ENCODE results near the gene NDUFA9. TPM values are rescaled to one million over a fixed set of nuclear protein-coding genes. Genes with fewer than 3 reads are reported as not detected.

NDUFA9 gene
- total and polyA plus RNA-seq, 2 donors = 56.6 to 129 TPM

GRCh38 chr12:4621511-4621910 lies 27.4 kb upstream of the NDUFA9 start:
- Histone ChIP-seq H3K27me3 (ENCODE audit: control insufficient read depth in 2 of 2, insufficient read depth in 1 of 2, low read length in 1 of 2) (peaks cover under 1 to 5% of the 10 kb centered on the region in 2 donors), H3K4me1 (ENCODE audit: control insufficient read depth in 2 of 2, insufficient read depth in 2 of 2, low read length in 2 of 2) (no peaks in the 10 kb centered on the region), H3K9me3 (ENCODE audit: control insufficient read depth in 2 of 2, insufficient read depth in 1 of 2, low read length in 1 of 2) (no peaks in the 10 kb centered on the region), H3K4me3 (ENCODE audit: low read length in 2 of 2) (no peak overlapping the region), H3K36me3 (ENCODE audit: control insufficient read depth in 2 of 2, insufficient read depth in 2 of 2, low read length in 1 of 2) (no peaks in the 10 kb centered on the region), H3K27ac (ENCODE audit: low read depth in 1 of 2, low read length in 1 of 2) (no peak overlapping the region)
- DNase-seq (ENCODE audit: low read depth in 6 of 9, low spot score in 9 of 9) = no peak
- 97% methylated on average over 3 of the region's 3 CpGs for WGBS

DNA sequence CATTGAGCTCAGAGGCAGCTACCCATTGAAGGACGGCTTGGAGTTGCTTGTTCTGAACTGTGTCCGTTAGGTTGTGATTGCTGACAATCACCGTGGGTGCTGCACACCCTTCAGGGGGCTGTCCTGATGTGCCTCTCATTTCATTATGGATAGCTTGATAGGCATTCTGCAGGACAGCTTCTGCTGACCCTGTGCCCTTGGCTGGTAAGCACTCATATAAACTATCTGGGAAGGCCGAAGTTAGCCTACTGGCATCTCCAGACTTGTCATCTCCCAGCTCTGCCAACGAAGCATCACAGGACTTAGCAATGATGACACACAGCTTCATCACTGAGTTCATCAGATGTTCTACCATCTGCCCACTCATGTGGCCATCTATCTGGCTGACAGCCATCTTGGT lies 22.4 kb upstream of the NDUFA9 start:
- Histone ChIP-seq H3K4me3 (ENCODE audit: low read length in 2 of 2) (no peak overlapping the region), H3K9me3 (ENCODE audit: control insufficient read depth in 2 of 2, insufficient read depth in 1 of 2, low read length in 1 of 2) (no peaks in the 10 kb centered on the region), H3K4me1 (ENCODE audit: control insufficient read depth in 2 of 2, insufficient read depth in 2 of 2, low read length in 2 of 2) (no peaks in the 10 kb centered on the region), H3K27me3 (ENCODE audit: control insufficient read depth in 2 of 2, insufficient read depth in 1 of 2, low read length in 1 of 2) (peaks cover 3 to 7% of the 10 kb centered on the region in 2 donors), H3K36me3 (ENCODE audit: control insufficient read depth in 2 of 2, insufficient read depth in 2 of 2, low read length in 1 of 2) (no peaks in the 10 kb centered on the region), H3K27ac (ENCODE audit: low read depth in 1 of 2, low read length in 1 of 2) (no peak overlapping the region)
- no peak for DNase-seq (ENCODE audit: low read depth in 6 of 9, low spot score in 9 of 9)
- 94% methylated on average over 5 of the region's 5 CpGs for WGBS

- H3K4me3 ChIP-seq (ENCODE audit: low read length in 2 of 2) = no peak overlapping the region
- no peak for DNase-seq (ENCODE audit: low read depth in 6 of 9, low spot score in 9 of 9)
- no peaks in the 10 kb centered on the region for H3K4me1 ChIP-seq (ENCODE audit: control insufficient read depth in 2 of 2, insufficient read depth in 2 of 2, low read length in 2 of 2)
- H3K27ac ChIP-seq (ENCODE audit: low read depth in 1 of 2, low read length in 1 of 2) = no peak overlapping the region
- H3K9me3 ChIP-seq (ENCODE audit: control insufficient read depth in 2 of 2, insufficient read depth in 1 of 2, low read length in 1 of 2) = no peaks in the 10 kb centered on the region
- peaks cover 3 to 7% of the 10 kb centered on the region in 2 donors for H3K27me3 ChIP-seq (ENCODE audit: control insufficient read depth in 2 of 2, insufficient read depth in 1 of 2, low read length in 1 of 2)
- WGBS = 97% methylated on average over 10 of the region's 10 CpGs
- H3K36me3 ChIP-seq (ENCODE audit: control insufficient read depth in 2 of 2, insufficient read depth in 2 of 2, low read length in 1 of 2) = no peaks in the 10 kb centered on the region
These were observed 20.5 kb upstream of the NDUFA9 start for GRCh38 chr12:4628406-4628805.

DNA sequence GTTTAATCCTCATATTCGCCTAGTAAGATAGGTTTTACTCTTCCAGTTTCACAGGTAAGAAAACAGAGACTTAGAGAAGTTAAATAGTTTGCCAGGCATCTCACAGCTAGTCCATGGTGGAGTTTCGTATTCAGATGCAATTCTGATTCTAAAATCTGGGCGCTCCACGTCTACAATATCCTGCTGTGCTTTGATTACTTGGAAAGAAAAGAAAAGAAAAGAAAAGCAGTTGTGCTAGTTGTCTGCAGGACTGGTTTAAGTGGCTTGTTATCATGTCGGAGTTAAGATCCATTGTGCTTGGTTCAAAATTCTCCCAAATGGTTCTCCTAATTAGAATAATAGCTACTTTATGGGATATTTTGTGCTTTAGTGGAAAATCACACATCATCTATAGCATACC lies 18.7 kb upstream of the NDUFA9 start:
- no peak overlapping the region for H3K27ac ChIP-seq (ENCODE audit: low read depth in 1 of 2, low read length in 1 of 2)
- DNase-seq (ENCODE audit: low read depth in 6 of 9, low spot score in 9 of 9) = no peak
- H3K4me3 ChIP-seq (ENCODE audit: low read length in 2 of 2) = no peak overlapping the region
- peaks cover 3 to 7% of the 10 kb centered on the region in 2 donors for H3K27me3 ChIP-seq (ENCODE audit: control insufficient read depth in 2 of 2, insufficient read depth in 1 of 2, low read length in 1 of 2)
- H3K9me3 ChIP-seq (ENCODE audit: control insufficient read depth in 2 of 2, insufficient read depth in 1 of 2, low read length in 1 of 2) = no peaks in the 10 kb centered on the region
- H3K36me3 ChIP-seq (ENCODE audit: control insufficient read depth in 2 of 2, insufficient read depth in 2 of 2, low read length in 1 of 2) = no peaks in the 10 kb centered on the region
- no peaks in the 10 kb centered on the region for H3K4me1 ChIP-seq (ENCODE audit: control insufficient read depth in 2 of 2, insufficient read depth in 2 of 2, low read length in 2 of 2)
- 93% methylated on average over 5 of the region's 5 CpGs for WGBS

- no peak for DNase-seq (ENCODE audit: low read depth in 6 of 9, low spot score in 9 of 9)
- Histone ChIP-seq H3K27me3 (ENCODE audit: control insufficient read depth in 2 of 2, insufficient read depth in 1 of 2, low read length in 1 of 2) (no peaks in the 10 kb centered on the region), H3K9me3 (ENCODE audit: control insufficient read depth in 2 of 2, insufficient read depth in 1 of 2, low read length in 1 of 2) (no peaks in the 10 kb centered on the region), H3K36me3 (ENCODE audit: control insufficient read depth in 2 of 2, insufficient read depth in 2 of 2, low read length in 1 of 2) (no peaks in the 10 kb centered on the region), H3K4me1 (ENCODE audit: control insufficient read depth in 2 of 2, insufficient read depth in 2 of 2, low read length in 2 of 2) (peaks cover 5 to 6% of the 10 kb centered on the region in 2 donors), H3K27ac (ENCODE audit: low read depth in 1 of 2, low read length in 1 of 2) (no peak overlapping the region), H3K4me3 (ENCODE audit: low read length in 2 of 2) (no peak overlapping the region)
- 95% methylated on average over 6 of the region's 6 CpGs for WGBS
These were observed 5.2 kb upstream of the NDUFA9 start for GRCh38 chr12:4643747-4644146.

GRCh38 chr12:4645023-4645422 lies 3.9 kb upstream of the NDUFA9 start:
- Histone ChIP-seq H3K4me3 (ENCODE audit: low read length in 2 of 2) (no peak overlapping the region), H3K4me1 (ENCODE audit: control insufficient read depth in 2 of 2, insufficient read depth in 2 of 2, low read length in 2 of 2) (peaks cover 5 to 7% of the 10 kb centered on the region in 2 donors), H3K27me3 (ENCODE audit: control insufficient read depth in 2 of 2, insufficient read depth in 1 of 2, low read length in 1 of 2) (no peaks in the 10 kb centered on the region), H3K27ac (ENCODE audit: low read depth in 1 of 2, low read length in 1 of 2) (no peak overlapping the region), H3K9me3 (ENCODE audit: control insufficient read depth in 2 of 2, insufficient read depth in 1 of 2, low read length in 1 of 2) (no peaks in the 10 kb centered on the region), H3K36me3 (ENCODE audit: control insufficient read depth in 2 of 2, insufficient read depth in 2 of 2, low read length in 1 of 2) (no peaks in the 10 kb centered on the region)
- DNase-seq (ENCODE audit: low read depth in 6 of 9, low spot score in 9 of 9) = no peak
- WGBS = 100% methylated on average over 1 of the region's 1 CpG

GRCh38 chr12:4648104-4648500 lies 812 bp upstream of the NDUFA9 start:
- Histone ChIP-seq H3K9me3 (ENCODE audit: control insufficient read depth in 2 of 2, insufficient read depth in 1 of 2, low read length in 1 of 2) (no peaks in the 10 kb centered on the region), H3K27ac (ENCODE audit: low read depth in 1 of 2, low read length in 1 of 2) (peak overlapping the region; percentile 65 to 89), H3K36me3 (ENCODE audit: control insufficient read depth in 2 of 2, insufficient read depth in 2 of 2, low read length in 1 of 2) (no peaks in the 10 kb centered on the region), H3K4me1 (ENCODE audit: control insufficient read depth in 2 of 2, insufficient read depth in 2 of 2, low read length in 2 of 2) (peaks cover 5 to 12% of the 10 kb centered on the region in 2 donors), H3K27me3 (ENCODE audit: control insufficient read depth in 2 of 2, insufficient read depth in 1 of 2, low read length in 1 of 2) (no peaks in the 10 kb centered on the region), H3K4me3 (ENCODE audit: low read length in 2 of 2) (peak overlapping the region; percentile 66 to 94)
- DNase-seq (ENCODE audit: low read depth in 6 of 9, low spot score in 9 of 9) = peak in 1 of 9 donors; percentile 16
- 27% methylated on average over 4 of the region's 4 CpGs for WGBS

DNA sequence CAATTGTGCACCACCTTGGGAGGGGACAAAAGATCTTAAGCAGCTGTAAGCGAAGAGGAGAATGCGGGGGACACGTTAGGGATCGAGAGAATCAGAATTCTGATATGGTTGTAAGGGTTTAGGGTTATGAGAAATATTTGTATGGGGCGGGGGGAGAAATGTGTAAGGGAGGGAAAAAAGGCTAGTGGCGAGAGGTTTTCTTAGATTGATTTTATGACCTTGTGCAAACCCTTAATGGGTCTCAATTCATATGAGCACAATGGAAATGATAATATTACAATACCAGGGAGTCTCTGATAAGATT lies 396 bp downstream of the NDUFA9 start:
- Histone ChIP-seq H3K9me3 (ENCODE audit: control insufficient read depth in 2 of 2, insufficient read depth in 1 of 2, low read length in 1 of 2) (no peaks in the 10 kb centered on the region), H3K27me3 (ENCODE audit: control insufficient read depth in 2 of 2, insufficient read depth in 1 of 2, low read length in 1 of 2) (no peaks in the 10 kb centered on the region), H3K4me3 (ENCODE audit: low read length in 2 of 2) (peak overlapping the region; percentile 66 to 94), H3K36me3 (ENCODE audit: control insufficient read depth in 2 of 2, insufficient read depth in 2 of 2, low read length in 1 of 2) (peaks cover 0 to 2% of the 10 kb centered on the region in 2 donors), H3K4me1 (ENCODE audit: control insufficient read depth in 2 of 2, insufficient read depth in 2 of 2, low read length in 2 of 2) (peaks cover 5 to 12% of the 10 kb centered on the region in 2 donors), H3K27ac (ENCODE audit: low read depth in 1 of 2, low read length in 1 of 2) (peak overlapping the region; percentile 65 to 89)
- under 1% methylated on average over 6 of the region's 6 CpGs for WGBS
- DNase-seq (ENCODE audit: low read depth in 6 of 9, low spot score in 9 of 9) = no peak

- no peak for DNase-seq (ENCODE audit: low read depth in 6 of 9, low spot score in 9 of 9)
- peaks cover 16 to 35% of the 10 kb centered on the region in 2 donors for H3K36me3 ChIP-seq (ENCODE audit: control insufficient read depth in 2 of 2, insufficient read depth in 2 of 2, low read length in 1 of 2)
- peaks cover 0 to 8% of the 10 kb centered on the region in 2 donors for H3K4me1 ChIP-seq (ENCODE audit: control insufficient read depth in 2 of 2, insufficient read depth in 2 of 2, low read length in 2 of 2)
- H3K27me3 ChIP-seq (ENCODE audit: control insufficient read depth in 2 of 2, insufficient read depth in 1 of 2, low read length in 1 of 2) = no peaks in the 10 kb centered on the region
- H3K9me3 ChIP-seq (ENCODE audit: control insufficient read depth in 2 of 2, insufficient read depth in 1 of 2, low read length in 1 of 2) = no peaks in the 10 kb centered on the region
- no peak overlapping the region for H3K4me3 ChIP-seq (ENCODE audit: low read length in 2 of 2)
- no peak overlapping the region for H3K27ac ChIP-seq (ENCODE audit: low read depth in 1 of 2, low read length in 1 of 2)
These were observed 4.3 kb downstream of the NDUFA9 start for GRCh38 chr12:4653257-4653656.

GRCh38 chr12:4653691-4654090 lies 4.8 kb downstream of the NDUFA9 start:
- Histone ChIP-seq H3K27ac (ENCODE audit: low read depth in 1 of 2, low read length in 1 of 2) (no peak overlapping the region), H3K4me3 (ENCODE audit: low read length in 2 of 2) (no peak overlapping the region), H3K4me1 (ENCODE audit: control insufficient read depth in 2 of 2, insufficient read depth in 2 of 2, low read length in 2 of 2) (peaks cover 0 to 7% of the 10 kb centered on the region in 2 donors), H3K36me3 (ENCODE audit: control insufficient read depth in 2 of 2, insufficient read depth in 2 of 2, low read length in 1 of 2) (peaks cover 16 to 37% of the 10 kb centered on the region in 2 donors), H3K9me3 (ENCODE audit: control insufficient read depth in 2 of 2, insufficient read depth in 1 of 2, low read length in 1 of 2) (no peaks in the 10 kb centered on the region), H3K27me3 (ENCODE audit: control insufficient read depth in 2 of 2, insufficient read depth in 1 of 2, low read length in 1 of 2) (no peaks in the 10 kb centered on the region)
- WGBS = 96% methylated on average over 2 of the region's 2 CpGs
- no peak for DNase-seq (ENCODE audit: low read depth in 6 of 9, low spot score in 9 of 9)
